ENCODE results near the gene ASIC2. TPM values are rescaled to one million over a fixed set of nuclear protein-coding genes. Genes with fewer than 3 reads are reported as not detected.

Gene ASIC2
- total RNA-seq, 1 experiment from 2014 or later: not detected

GRCh38 chr17:33204701-33205100 is 88.4 kb downstream of the ASIC2 start:
- Mint-ChIP-seq H3K4me3 (ENCODE audit: unreplicated experiment) (no peak overlapping the region), H3K9me3 (ENCODE audit: unreplicated experiment) (no peaks in the 10 kb centered on the region), H3K4me1 (ENCODE audit: insufficient read depth, unreplicated experiment) (peaks cover 12% of the 10 kb centered on the region), H3K27me3 (ENCODE audit: insufficient read depth, unreplicated experiment) (peaks cover 12% of the 10 kb centered on the region), H3K36me3 (ENCODE audit: insufficient read depth, unreplicated experiment) (no peaks in the 10 kb centered on the region), H3K27ac (ENCODE audit: low read depth, unreplicated experiment) (no peak overlapping the region)
- no peak for DNase-seq (ENCODE audit: unreplicated experiment)
- intact Hi-C loops (cut with micrococcal nuclease): no loop called here
- ChIA-PET POLR2A (no interaction called here), CTCF (no interaction called here)
- no TSS peak for BruUV-seq (replicated peaks)
- no peak for TF ChIP-seq CTCF (IDR thresholded peaks at IDR 0.05; ENCODE audit: unreplicated experiment)

GRCh38 chr17:33204156-33204555 is 88.9 kb downstream of the ASIC2 start:
- BruUV-seq (replicated peaks): no TSS peak

DNA sequence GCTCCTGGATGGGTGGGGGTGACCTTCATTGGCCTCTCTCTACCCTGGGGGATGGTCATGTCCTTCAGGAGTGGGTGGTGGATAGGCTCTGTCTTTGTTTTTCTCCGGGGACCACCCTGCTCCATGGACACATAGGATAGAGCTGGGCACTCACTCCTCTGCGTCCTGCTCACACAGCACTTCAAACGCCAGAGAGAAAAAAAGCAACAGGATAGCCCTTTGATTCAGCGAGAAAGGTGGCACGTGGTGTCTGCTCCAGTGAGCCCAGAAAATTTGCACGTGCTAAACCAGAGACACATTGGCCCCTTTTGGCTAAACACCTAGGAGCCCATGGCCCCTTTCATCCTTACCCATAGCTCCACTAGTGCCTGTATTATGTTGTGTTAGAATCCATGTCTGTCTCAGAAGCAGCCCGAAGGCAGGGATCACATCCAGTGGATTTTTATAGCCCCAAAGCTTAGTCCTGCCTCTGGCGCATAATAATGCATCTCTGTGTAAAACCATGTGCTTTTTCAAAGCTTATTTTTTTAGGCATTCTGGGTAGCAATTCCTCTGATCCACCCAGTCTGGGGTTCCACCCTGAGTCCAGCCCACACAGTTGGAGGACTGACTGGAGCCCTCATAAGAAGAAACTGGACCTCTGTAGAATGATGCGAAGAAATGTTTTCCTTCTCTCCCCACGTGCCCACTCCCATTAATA is 90.1 kb downstream of the ASIC2 start:
- Mint-ChIP-seq H3K36me3 (ENCODE audit: insufficient read depth, unreplicated experiment) (no peaks in the 10 kb centered on the region), H3K9me3 (ENCODE audit: unreplicated experiment) (no peaks in the 10 kb centered on the region), H3K27me3 (ENCODE audit: insufficient read depth, unreplicated experiment) (peaks cover 7% of the 10 kb centered on the region), H3K4me1 (ENCODE audit: insufficient read depth, unreplicated experiment) (peaks cover 12% of the 10 kb centered on the region), H3K4me3 (ENCODE audit: unreplicated experiment) (no peak overlapping the region), H3K27ac (ENCODE audit: low read depth, unreplicated experiment) (no peak overlapping the region)
- CTCF ChIA-PET: no interaction called here
- TF ChIP-seq CTCF (IDR thresholded peaks at IDR 0.05; ENCODE audit: unreplicated experiment): no peak
- DNase-seq (ENCODE audit: unreplicated experiment): no peak
- intact Hi-C loops (cut with micrococcal nuclease): no loop called here
- no TSS peak for BruUV-seq (replicated peaks)
- POLR2A ChIA-PET: interaction anchor here (0.6 kb wide), 1 partner anchor 64 kb away, joined by 3 read pairs; no protein-coding TSS in a partner anchor

More at GRCh38 chr17:33204156-33204555, 88.9 kb downstream of the ASIC2 start:
- peaks cover 12% of the 10 kb centered on the region for H3K4me1 Mint-ChIP-seq (ENCODE audit: insufficient read depth, unreplicated experiment)
- TF ChIP-seq CTCF (IDR thresholded peaks at IDR 0.05; ENCODE audit: unreplicated experiment): no peak
- no peak overlapping the region for H3K4me3 Mint-ChIP-seq (ENCODE audit: unreplicated experiment)
- no peak for DNase-seq (ENCODE audit: unreplicated experiment)
- intact Hi-C loops (cut with micrococcal nuclease): no loop called here
- CTCF ChIA-PET: interaction anchor here (0.6 kb wide), 1 partner anchor 10 kb away, joined by 3 read pairs; no protein-coding TSS in a partner anchor
- H3K36me3 Mint-ChIP-seq (ENCODE audit: insufficient read depth, unreplicated experiment): no peaks in the 10 kb centered on the region
- no peaks in the 10 kb centered on the region for H3K9me3 Mint-ChIP-seq (ENCODE audit: unreplicated experiment)
- POLR2A ChIA-PET: no interaction called here
- H3K27me3 Mint-ChIP-seq (ENCODE audit: insufficient read depth, unreplicated experiment): peaks cover 12% of the 10 kb centered on the region
- no peak overlapping the region for H3K27ac Mint-ChIP-seq (ENCODE audit: low read depth, unreplicated experiment)

GRCh38 chr17:33202021-33202420 is 91.1 kb downstream of the ASIC2 start:
- Mint-ChIP-seq H3K9me3 (ENCODE audit: unreplicated experiment) (no peaks in the 10 kb centered on the region), H3K4me1 (ENCODE audit: insufficient read depth, unreplicated experiment) (peaks cover 12% of the 10 kb centered on the region), H3K36me3 (ENCODE audit: insufficient read depth, unreplicated experiment) (no peaks in the 10 kb centered on the region), H3K4me3 (ENCODE audit: unreplicated experiment) (no peak overlapping the region), H3K27me3 (ENCODE audit: insufficient read depth, unreplicated experiment) (no peaks in the 10 kb centered on the region), H3K27ac (ENCODE audit: low read depth, unreplicated experiment) (no peak overlapping the region)
- CTCF ChIA-PET: interaction anchor here (0.6 to 0.7 kb wide), 2 partner anchors 27 to 97 kb away, joined by 3 read pairs; no protein-coding TSS in a partner anchor
- TF ChIP-seq CTCF (IDR thresholded peaks at IDR 0.05; ENCODE audit: unreplicated experiment): no peak
- POLR2A ChIA-PET: no interaction called here
- DNase-seq (ENCODE audit: unreplicated experiment): no peak
- intact Hi-C loops (cut with micrococcal nuclease): no loop called here
- no TSS peak for BruUV-seq (replicated peaks)
